Neuronal stem cell (in vitro differentiated cells): ENCODE measurements around the gene PRELID3B.

Source experiments
- DNase-seq: peaks from one replicate; pipeline ENCODE4 v3.0.0-alpha.2; 2013; ENCODE audit warnings: low spot score
- H2AFZ ChIP-seq: one replicate; pipeline ENCODE4 v1.6.1; 2013; ENCODE audit warnings: mild to moderate bottlenecking, low read length, inconsistent platforms
- H2AK5ac ChIP-seq: 2 replicates; pipeline ENCODE4 v1.6.1; 2013; ENCODE audit warnings: low read depth, mild to moderate bottlenecking, inconsistent platforms, low read length, moderate library complexity, mixed read lengths
- H2BK120ac ChIP-seq: 2 replicates; pipeline ENCODE4 v1.6.1; 2013; ENCODE audit warnings: low read depth, mild to moderate bottlenecking, inconsistent platforms, low read length, moderate library complexity, mixed read lengths
- H2BK12ac ChIP-seq: one replicate; pipeline ENCODE4 v1.6.1; 2013; ENCODE audit warnings: low read length, inconsistent platforms
- H2BK15ac ChIP-seq: 2 replicates; pipeline ENCODE4 v1.6.1; 2013; ENCODE audit warnings: mild to moderate bottlenecking, low read length, inconsistent platforms, mixed read lengths
- H2BK5ac ChIP-seq: one replicate; pipeline ENCODE4 v1.6.1; 2013; ENCODE audit warnings: inconsistent platforms, mild to moderate bottlenecking, low read length, moderate library complexity
- H3K14ac ChIP-seq: one replicate; pipeline ENCODE4 v1.6.1; 2013; ENCODE audit warnings: low read length, inconsistent platforms
- H3K18ac ChIP-seq: 2 replicates; pipeline ENCODE4 v1.6.1; 2013; ENCODE audit warnings: low read length, inconsistent platforms
- H3K23ac ChIP-seq: 2 replicates; pipeline ENCODE4 v1.6.1; 2013; ENCODE audit warnings: low read depth, mild to moderate bottlenecking, mixed read lengths, low read length, inconsistent platforms; ENCODE audit not compliant: poor library complexity
- H3K27ac ChIP-seq: replicated peaks from 3 replicates; pipeline ENCODE4 v1.5.1; 2013; ENCODE audit warnings: low read length, inconsistent platforms
- H3K27me3 ChIP-seq, 3 experiments: 2 replicates each; pipeline ENCODE4 v1.6.1; 2013; ENCODE audit warnings: low read length in 3 of 3, mild to moderate bottlenecking in 2 of 3, inconsistent platforms in 1 of 3, low read depth in 1 of 3, mixed read lengths in 1 of 3, moderate library complexity in 1 of 3; ENCODE audit not compliant: control insufficient read depth in 3 of 3, insufficient read depth in 3 of 3
- H3K36me3 ChIP-seq, 2 donors: replicated peaks in 1 of 2; 2 replicates each; pipeline ENCODE4 v1.6.1; 2013; ENCODE audit warnings: low read length in 2 of 2; ENCODE audit not compliant: control insufficient read depth in 2 of 2, insufficient read depth in 2 of 2
- H3K4ac ChIP-seq: 2 replicates; pipeline ENCODE4 v1.6.1; 2013; ENCODE audit warnings: inconsistent platforms, mild to moderate bottlenecking, low read length, moderate library complexity
- H3K4me1 ChIP-seq, 2 donors: 1 replicate in 1 of 2; 2 replicates in 1 of 2; pipeline ENCODE4 v1.6.1; 2013; ENCODE audit warnings: low read length in 2 of 2, low read depth in 1 of 2; ENCODE audit not compliant: control insufficient read depth in 2 of 2, insufficient read depth in 1 of 2
- H3K4me2 ChIP-seq: one replicate; pipeline ENCODE4 v1.6.1; 2013; ENCODE audit warnings: mild to moderate bottlenecking, low read length, inconsistent platforms; ENCODE audit not compliant: insufficient read depth, poor library complexity, severe bottlenecking
- H3K4me3 ChIP-seq, 2 donors: 2 replicates each; pipeline ENCODE4 v1.5.1; 2013; ENCODE audit warnings: low read length in 2 of 2, mild to moderate bottlenecking in 2 of 2, inconsistent platforms in 1 of 2, moderate library complexity in 1 of 2
- H3K79me1 ChIP-seq: one replicate; pipeline ENCODE4 v1.6.1; 2013; ENCODE audit warnings: low read depth, mild to moderate bottlenecking, inconsistent platforms, low read length, moderate library complexity
- H3K9ac ChIP-seq: one replicate; pipeline ENCODE4 v1.6.1; 2013; ENCODE audit warnings: mild to moderate bottlenecking, low read depth, low read length, inconsistent platforms; ENCODE audit not compliant: poor library complexity
- H3K9me3 ChIP-seq, 2 donors: replicated peaks in 1 of 2; 2 replicates each; pipeline versions ENCODE3 to v1.6.1; 2013; ENCODE audit warnings: low read length in 2 of 2, mild to moderate bottlenecking in 2 of 2, inconsistent platforms in 1 of 2, low read depth in 1 of 2, mixed read lengths in 1 of 2, moderate library complexity in 1 of 2; ENCODE audit not compliant: control insufficient read depth in 2 of 2, insufficient read depth in 1 of 2
- H4K8ac ChIP-seq: one replicate; pipeline ENCODE4 v1.6.1; 2013; ENCODE audit warnings: low read depth, mild to moderate bottlenecking, inconsistent platforms, low read length, moderate library complexity
- H4K91ac ChIP-seq: one replicate; pipeline ENCODE4 v1.6.1; 2013; ENCODE audit warnings: low read length, low read depth, mild to moderate bottlenecking, inconsistent platforms; ENCODE audit not compliant: poor library complexity
- WGBS, 2 donors: extraction: QIAGEN DNeasy Blood & Tissue Kit; methylation state at CpG; one replicate each; pipeline ENCODE4 v1.1.7; 2013; ENCODE audit warnings: missing lambda C conversion rate in 2 of 2, mixed read lengths in 1 of 2; ENCODE audit not compliant: insufficient read length in 2 of 2, insufficient replicate concordance in 1 of 2; ENCODE audit errors: extremely low coverage in 2 of 2; 5-methylcytosine and 5-hydroxymethylcytosine counted together

Gene PRELID3B

GRCh38 chr20:59082981-59083380 is 40.4 kb upstream of the PRELID3B start:
- peak overlapping the region in 1 of 2 donors; percentile 63 for H3K4me3 ChIP-seq
- whole genome bisulfite sequencing, 2 donors, result no CpG with 5 or more reads among the region's 1 CpG
- no peaks in the 10 kb centered on the region for H3K9me3 ChIP-seq
- no peak overlapping the region for H2AK5ac ChIP-seq
- H3K79me1 ChIP-seq, result no peaks in the 10 kb centered on the region
- no peak overlapping the region for H3K9ac ChIP-seq
- no peak overlapping the region for H3K14ac ChIP-seq
- no peak overlapping the region for H3K4ac ChIP-seq
- peaks cover 0 to 12% (median 0%) of the 10 kb centered on the region in 3 experiments for H3K27me3 ChIP-seq
- H2AFZ ChIP-seq, result no peak overlapping the region
- H3K27ac ChIP-seq, result no peak overlapping the region
- no peak overlapping the region for H4K8ac ChIP-seq
- H2BK120ac ChIP-seq, result no peak overlapping the region
- no peak overlapping the region for H2BK15ac ChIP-seq
- no peak overlapping the region for H4K91ac ChIP-seq
- no peaks in the 10 kb centered on the region for H3K36me3 ChIP-seq
- DNase-seq, result no peak
- H3K4me1 ChIP-seq, result no peaks in the 10 kb centered on the region
- H3K23ac ChIP-seq, result no peak overlapping the region
- no peak overlapping the region for H2BK5ac ChIP-seq
- no peak overlapping the region for H3K4me2 ChIP-seq
- no peak overlapping the region for H2BK12ac ChIP-seq
- H3K18ac ChIP-seq, result no peak overlapping the region

- Histone ChIP-seq H3K9me3 (no peaks in the 10 kb centered on the region), H3K4ac (no peak overlapping the region), H4K8ac (no peak overlapping the region), H2BK15ac (no peak overlapping the region), H3K4me2 (no peak overlapping the region), H3K27ac (no peak overlapping the region), H3K23ac (no peak overlapping the region), H3K14ac (no peak overlapping the region), H3K9ac (no peak overlapping the region), H3K4me1 (no peaks in the 10 kb centered on the region), H2BK5ac (no peak overlapping the region), H3K27me3 (peaks cover 0 to 18% (median 0%) of the 10 kb centered on the region in 3 experiments), H4K91ac (no peak overlapping the region), H2BK120ac (no peak overlapping the region), H2AFZ (no peak overlapping the region), H3K79me1 (no peaks in the 10 kb centered on the region), H2AK5ac (no peak overlapping the region), H3K36me3 (no peaks in the 10 kb centered on the region), H3K18ac (no peak overlapping the region), H2BK12ac (no peak overlapping the region), H3K4me3 (no peak overlapping the region)
- no peak for DNase-seq
- WGBS, 2 donors, result no CpG with 5 or more reads among the region's 3 CpGs
Observed at GRCh38 chr20:59082077-59082740, 39.6 kb upstream of the PRELID3B start.

DNA sequence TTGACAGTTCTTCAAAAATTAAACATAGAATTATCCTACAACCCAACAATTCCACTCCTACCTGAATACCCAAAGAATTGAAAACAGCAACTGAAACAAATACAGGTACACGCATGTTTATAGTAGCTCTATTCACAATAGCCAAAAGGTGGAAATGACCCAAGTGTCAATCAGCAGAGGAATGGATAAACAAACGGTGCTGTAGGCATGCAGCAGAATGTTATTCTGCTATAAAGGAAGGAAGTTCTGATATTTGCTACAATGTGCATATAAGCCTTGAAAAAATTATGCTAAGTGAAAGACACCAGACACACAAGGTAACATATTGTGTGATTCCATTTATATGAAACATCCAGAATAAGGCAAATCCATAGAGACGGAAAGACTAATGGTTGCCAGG is 38.5 kb upstream of the PRELID3B start:
- Histone ChIP-seq H3K4me2 (no peak overlapping the region), H3K9ac (no peak overlapping the region), H3K4ac (no peak overlapping the region), H3K27ac (no peak overlapping the region), H4K91ac (no peak overlapping the region), H3K23ac (no peak overlapping the region), H3K4me3 (no peak overlapping the region), H2BK5ac (no peak overlapping the region), H4K8ac (no peak overlapping the region), H2BK12ac (no peak overlapping the region), H2AFZ (no peak overlapping the region), H2BK120ac (no peak overlapping the region), H3K36me3 (no peaks in the 10 kb centered on the region), H3K18ac (no peak overlapping the region), H3K14ac (no peak overlapping the region), H3K9me3 (no peaks in the 10 kb centered on the region), H3K27me3 (peaks cover 0 to 20% (median 0%) of the 10 kb centered on the region in 3 experiments), H2AK5ac (no peak overlapping the region), H3K79me1 (no peaks in the 10 kb centered on the region), H3K4me1 (no peaks in the 10 kb centered on the region), H2BK15ac (no peak overlapping the region)
- WGBS, 2 donors, result no CpG with 5 or more reads among the region's 3 CpGs
- no peak for DNase-seq

DNA sequence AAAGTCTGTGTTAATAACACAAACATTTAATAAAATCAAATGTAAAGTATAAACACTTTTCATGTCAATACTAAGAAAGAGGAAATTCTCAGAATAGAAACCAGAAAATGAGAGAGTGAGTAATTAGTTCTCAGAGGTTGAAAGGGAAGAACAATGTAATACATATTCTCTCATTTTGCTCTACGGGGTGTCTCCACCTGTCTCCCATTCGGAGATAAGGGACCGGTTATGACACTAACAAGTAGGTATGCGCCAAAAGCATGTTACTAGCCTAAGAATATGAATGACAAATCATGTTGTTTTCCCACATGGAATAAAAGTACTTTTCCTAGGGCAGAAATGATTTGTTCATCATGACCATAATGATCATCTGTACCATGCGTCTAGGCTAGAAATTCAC is 35.6 kb upstream of the PRELID3B start:
- no peak overlapping the region for H2BK120ac ChIP-seq
- H2AK5ac ChIP-seq, result no peak overlapping the region
- no peak for DNase-seq
- no peak overlapping the region for H2BK5ac ChIP-seq
- H3K23ac ChIP-seq, result no peak overlapping the region
- no peaks in the 10 kb centered on the region for H3K9me3 ChIP-seq
- no peak overlapping the region for H3K4me2 ChIP-seq
- H3K4me3 ChIP-seq, result no peak overlapping the region
- no peaks in the 10 kb centered on the region for H3K79me1 ChIP-seq
- WGBS, 2 donors, result no CpG with 5 or more reads among the region's 5 CpGs
- H2BK15ac ChIP-seq, result no peak overlapping the region
- H4K91ac ChIP-seq, result no peak overlapping the region
- H3K14ac ChIP-seq, result no peak overlapping the region
- H3K4me1 ChIP-seq, result no peaks in the 10 kb centered on the region
- H4K8ac ChIP-seq, result no peak overlapping the region
- H3K9ac ChIP-seq, result no peak overlapping the region
- no peak overlapping the region for H2AFZ ChIP-seq
- no peaks in the 10 kb centered on the region for H3K36me3 ChIP-seq
- H3K4ac ChIP-seq, result no peak overlapping the region
- no peak overlapping the region for H2BK12ac ChIP-seq
- no peak overlapping the region for H3K27ac ChIP-seq
- no peak overlapping the region for H3K18ac ChIP-seq
- H3K27me3 ChIP-seq, result peaks cover 0 to 18% (median 0%) of the 10 kb centered on the region in 3 experiments
